ENCODE measurements around the gene TGFB1. TPM values are rescaled to one million over a fixed set of nuclear protein-coding genes. Genes with fewer than 3 reads are reported as not detected.
"Not testable (repeated sequence)": the region's sequence is repeated elsewhere in the genome, so short reads cannot be mapped to it uniquely, and the experiment has no call there.

TGFB1 gene
- total RNA-seq, 1 experiment from 2014 or later, result 17.5 TPM

GRCh38 chr19:41377977-41378709 lies 24.4 kb upstream of the TGFB1 start:
- H2AFZ ChIP-seq (ENCODE audit: low read length), result no peak overlapping the region
- DNase-seq, result peak; percentile 75
- H3K36me3 ChIP-seq (ENCODE audit: insufficient read depth, low read length), result no peaks in the 10 kb centered on the region
- H3K4me1 ChIP-seq (ENCODE audit: low read length), result peaks cover 7% of the 10 kb centered on the region
- no peak overlapping the region for H3K4me3 ChIP-seq (ENCODE audit: low read length)
- no peaks in the 10 kb centered on the region for H3K9me3 ChIP-seq (ENCODE audit: low read length)
- H3K9me2 ChIP-seq (replicated peaks; ENCODE audit: insufficient read depth, low read length), result no peaks in the 10 kb centered on the region
- H3K4me2 ChIP-seq (ENCODE audit: low read depth, low read length, poor library complexity, severe bottlenecking), result no peak overlapping the region
- H4K20me1 ChIP-seq (ENCODE audit: insufficient read depth, low read depth, low read length), result no peaks in the 10 kb centered on the region
- no peaks in the 10 kb centered on the region for H3K79me2 ChIP-seq (ENCODE audit: low read length)
- H3K9ac ChIP-seq (ENCODE audit: low read length), result peak overlapping the region; percentile 2; the same call in 1 of the 2 replicates
- no peak overlapping the region for H3K27ac ChIP-seq (ENCODE audit: low read length)
- H3K27me3 ChIP-seq (ENCODE audit: low read length), result no peaks in the 10 kb centered on the region

- Histone ChIP-seq H3K27ac (ENCODE audit: low read length) (no peak overlapping the region), H3K9me3 (ENCODE audit: low read length) (no peaks in the 10 kb centered on the region), H4K20me1 (ENCODE audit: insufficient read depth, low read depth, low read length) (no peaks in the 10 kb centered on the region), H3K79me2 (ENCODE audit: low read length) (no peaks in the 10 kb centered on the region), H3K4me3 (ENCODE audit: low read length) (no peak overlapping the region), H3K9me2 (replicated peaks; ENCODE audit: insufficient read depth, low read length) (no peaks in the 10 kb centered on the region), H2AFZ (ENCODE audit: low read length) (no peak overlapping the region), H3K27me3 (ENCODE audit: low read length) (no peaks in the 10 kb centered on the region), H3K4me2 (ENCODE audit: low read depth, low read length, poor library complexity, severe bottlenecking) (no peak overlapping the region), H3K36me3 (ENCODE audit: insufficient read depth, low read length) (no peaks in the 10 kb centered on the region), H3K4me1 (ENCODE audit: low read length) (peaks cover 7% of the 10 kb centered on the region), H3K9ac (ENCODE audit: low read length) (no peak overlapping the region)
- DNase-seq, result no peak
These were observed 23.3 kb upstream of the TGFB1 start for GRCh38 chr19:41376998-41377365.

GRCh38 chr19:41376241-41376997 lies 22.7 kb upstream of the TGFB1 start, which contains the start of gene TMEM91:
TMEM91 (plus strand) TSS chr19:41376533; CDS start chr19:41378310, 1,777 bp downstream.
- no peak for DNase-seq
- Histone ChIP-seq H3K27ac (ENCODE audit: low read length) (no peak within 1 kb of the TSS), H3K9ac (ENCODE audit: low read length) (no peak within 1 kb of the TSS), H3K9me3 (ENCODE audit: low read length) (no peaks in the 10 kb centered on the region), H2AFZ (ENCODE audit: low read length) (no peak within 1 kb of the TSS), H3K9me2 (replicated peaks; ENCODE audit: insufficient read depth, low read length) (no peaks in the 10 kb centered on the region), H3K4me3 (ENCODE audit: low read length) (no peak within 1 kb of the TSS), H3K4me2 (ENCODE audit: low read depth, low read length, poor library complexity, severe bottlenecking) (no peak within 1 kb of the TSS), H3K27me3 (ENCODE audit: low read length) (no peaks in the 10 kb centered on the region), H3K36me3 (ENCODE audit: insufficient read depth, low read length) (no peaks in the 10 kb centered on the region), H4K20me1 (ENCODE audit: insufficient read depth, low read depth, low read length) (no peaks in the 10 kb centered on the region), H3K4me1 (ENCODE audit: low read length) (peaks cover 7% of the 10 kb centered on the region), H3K79me2 (ENCODE audit: low read length) (no peaks in the 10 kb centered on the region)

GRCh38 chr19:41373993-41374392 lies 20.3 kb upstream of the TGFB1 start:
- H3K36me3 ChIP-seq (ENCODE audit: insufficient read depth, low read length), result no peaks in the 10 kb centered on the region
- H3K9me3 ChIP-seq (ENCODE audit: low read length), result no peaks in the 10 kb centered on the region
- H3K27ac ChIP-seq (ENCODE audit: low read length), result no peak overlapping the region
- H3K4me1 ChIP-seq (ENCODE audit: low read length), result peaks cover 7% of the 10 kb centered on the region
- no peak overlapping the region for H3K4me2 ChIP-seq (ENCODE audit: low read depth, low read length, poor library complexity, severe bottlenecking)
- no peaks in the 10 kb centered on the region for H4K20me1 ChIP-seq (ENCODE audit: insufficient read depth, low read depth, low read length)
- H3K4me3 ChIP-seq (ENCODE audit: low read length), result no peak overlapping the region
- no peak for DNase-seq
- H3K9me2 ChIP-seq (replicated peaks; ENCODE audit: insufficient read depth, low read length), result no peaks in the 10 kb centered on the region
- no peak overlapping the region for H3K9ac ChIP-seq (ENCODE audit: low read length)
- H2AFZ ChIP-seq (ENCODE audit: low read length), result no peak overlapping the region
- no peaks in the 10 kb centered on the region for H3K79me2 ChIP-seq (ENCODE audit: low read length)
- H3K27me3 ChIP-seq (ENCODE audit: low read length), result no peaks in the 10 kb centered on the region

- Histone ChIP-seq H2AFZ (ENCODE audit: low read length) (no peak overlapping the region), H3K4me3 (ENCODE audit: low read length) (no peak overlapping the region), H3K9me2 (replicated peaks; ENCODE audit: insufficient read depth, low read length) (no peaks in the 10 kb centered on the region), H3K36me3 (ENCODE audit: insufficient read depth, low read length) (no peaks in the 10 kb centered on the region), H3K9me3 (ENCODE audit: low read length) (no peaks in the 10 kb centered on the region), H3K27ac (ENCODE audit: low read length) (no peak overlapping the region), H3K4me1 (ENCODE audit: low read length) (peaks cover 6% of the 10 kb centered on the region; the same call in 1 of the 2 replicates), H3K4me2 (ENCODE audit: low read depth, low read length, poor library complexity, severe bottlenecking) (no peak overlapping the region), H4K20me1 (ENCODE audit: insufficient read depth, low read depth, low read length) (no peaks in the 10 kb centered on the region), H3K9ac (ENCODE audit: low read length) (no peak overlapping the region), H3K27me3 (ENCODE audit: low read length) (no peaks in the 10 kb centered on the region), H3K79me2 (ENCODE audit: low read length) (peaks cover 4% of the 10 kb centered on the region; the same call in 1 of the 2 replicates)
- DNase-seq, result no peak
These were observed 18.8 kb upstream of the TGFB1 start for GRCh38 chr19:41372501-41372900.

- peaks cover 6% of the 10 kb centered on the region; the same call in 1 of the 2 replicates for H3K4me1 ChIP-seq (ENCODE audit: low read length)
- no peaks in the 10 kb centered on the region for H3K9me2 ChIP-seq (replicated peaks; ENCODE audit: insufficient read depth, low read length)
- no peak overlapping the region for H3K4me3 ChIP-seq (ENCODE audit: low read length)
- H2AFZ ChIP-seq (ENCODE audit: low read length), result no peak overlapping the region
- H3K4me2 ChIP-seq (ENCODE audit: low read depth, low read length, poor library complexity, severe bottlenecking), result no peak overlapping the region
- H3K9me3 ChIP-seq (ENCODE audit: low read length), result no peaks in the 10 kb centered on the region
- H3K36me3 ChIP-seq (ENCODE audit: insufficient read depth, low read length), result no peaks in the 10 kb centered on the region
- no peak for DNase-seq
- H3K79me2 ChIP-seq (ENCODE audit: low read length), result peaks cover 9% of the 10 kb centered on the region
- H3K27me3 ChIP-seq (ENCODE audit: low read length), result no peaks in the 10 kb centered on the region
- no peaks in the 10 kb centered on the region for H4K20me1 ChIP-seq (ENCODE audit: insufficient read depth, low read depth, low read length)
- no peak overlapping the region for H3K27ac ChIP-seq (ENCODE audit: low read length)
- no peak overlapping the region for H3K9ac ChIP-seq (ENCODE audit: low read length)
These were observed 17.8 kb upstream of the TGFB1 start for GRCh38 chr19:41371541-41371940.

GRCh38 chr19:41371119-41371518 lies 17.4 kb upstream of the TGFB1 start:
- H2AFZ ChIP-seq (ENCODE audit: low read length); H4K20me1 ChIP-seq (ENCODE audit: insufficient read depth, low read depth, low read length); H3K27me3 ChIP-seq (ENCODE audit: low read length); H3K4me2 ChIP-seq (ENCODE audit: low read depth, low read length, poor library complexity, severe bottlenecking); H3K27ac ChIP-seq (ENCODE audit: low read length); H3K9me3 ChIP-seq (ENCODE audit: low read length); H3K9ac ChIP-seq (ENCODE audit: low read length); DNase-seq; H3K4me3 ChIP-seq (ENCODE audit: low read length); H3K36me3 ChIP-seq (ENCODE audit: insufficient read depth, low read length); H3K9me2 ChIP-seq (replicated peaks; ENCODE audit: insufficient read depth, low read length); H3K4me1 ChIP-seq (ENCODE audit: low read length): not testable (repeated sequence)
- H3K79me2 ChIP-seq (ENCODE audit: low read length), result peaks cover 13% of the 10 kb centered on the region

- H3K79me2 ChIP-seq (ENCODE audit: low read length), result peaks cover 20% of the 10 kb centered on the region
- no peaks in the 10 kb centered on the region for H3K36me3 ChIP-seq (ENCODE audit: insufficient read depth, low read length)
- H3K9me3 ChIP-seq (ENCODE audit: low read length), result no peaks in the 10 kb centered on the region
- no peak for DNase-seq
- H3K9me2 ChIP-seq (replicated peaks; ENCODE audit: insufficient read depth, low read length), result no peaks in the 10 kb centered on the region
- peaks cover 9% of the 10 kb centered on the region for H3K4me1 ChIP-seq (ENCODE audit: low read length)
- no peak overlapping the region for H3K27ac ChIP-seq (ENCODE audit: low read length)
- no peaks in the 10 kb centered on the region for H3K27me3 ChIP-seq (ENCODE audit: low read length)
- H3K4me3 ChIP-seq (ENCODE audit: low read length), result no peak overlapping the region
- no peak overlapping the region for H2AFZ ChIP-seq (ENCODE audit: low read length)
- no peak overlapping the region for H3K4me2 ChIP-seq (ENCODE audit: low read depth, low read length, poor library complexity, severe bottlenecking)
- no peak overlapping the region for H3K9ac ChIP-seq (ENCODE audit: low read length)
- H4K20me1 ChIP-seq (ENCODE audit: insufficient read depth, low read depth, low read length), result no peaks in the 10 kb centered on the region
These were observed 16.0 kb upstream of the TGFB1 start for GRCh38 chr19:41369769-41370168.
